Transverse colon (tissue), 4 donors: ENCODE data around the gene TAF6L. TPM values are rescaled to one million over a fixed set of nuclear protein-coding genes. Genes with fewer than 3 reads are reported as not detected.

Experiments
- DNase-seq: peaks from one replicate; pipeline ENCODE4 v3.0.0-alpha.2; 2019
- H3K27ac ChIP-seq, 4 donors: fragments of 200-600 bp; sonication (generic); 2 replicates each; pipeline ENCODE4 v1.5.1; 2016 to 2018; ENCODE audit warnings: inconsistent platforms in 4 of 4
- H3K27me3 ChIP-seq: fragments of 200-600 bp; sonication (generic); 2 replicates; pipeline ENCODE4 v1.5.1; 2017; ENCODE audit warnings: inconsistent platforms
- H3K36me3 ChIP-seq, 4 donors: fragments of 200-600 bp; sonication (generic); 2 replicates each; pipeline ENCODE4 v1.5.1; 2017 to 2019; ENCODE audit warnings: inconsistent platforms in 4 of 4
- H3K4me1 ChIP-seq, 4 donors: fragments of 200-600 bp; sonication (generic); 2 replicates each; pipeline ENCODE4 v1.5.1; 2017 to 2020; ENCODE audit warnings: inconsistent platforms in 4 of 4
- H3K4me3 ChIP-seq, 4 donors: fragments of 200-600 bp; sonication (generic); 1 replicate in 1 of 4; 2 replicates in 3 of 4; pipeline versions ENCODE4 v1.5.1 to v1.6.1; 2017 to 2019; ENCODE audit warnings: inconsistent platforms in 4 of 4
- H3K9me3 ChIP-seq, 2 donors: fragments of 200-600 bp; sonication (generic); 2 replicates each; pipeline ENCODE4 v1.5.1; 2017 to 2019; ENCODE audit warnings: inconsistent platforms in 2 of 2
- CTCF ChIP-seq, 5 experiments: fragments of 200-600 bp in 3 of 5; fragments of 450-650 bp in 2 of 5; sonication (generic) in 3 of 5; IDR thresholded peaks; 1 replicate in 2 of 5; 2 replicates in 3 of 5; pipeline ENCODE4 v1.5.1; 2016 to 2017; ENCODE audit warnings: antibody characterized with exemption in 5 of 5, inconsistent platforms in 3 of 5, mild to moderate bottlenecking in 2 of 5, moderate library complexity in 1 of 5
- EP300 ChIP-seq: sonication (generic); formaldehyde crosslinking; IDR thresholded peaks from one replicate; pipeline ENCODE4 v1.6.1; 2017; ENCODE audit warnings: antibody characterized with exemption, low read depth
- POLR2A ChIP-seq: fragments of 450-650 bp; IDR thresholded peaks from one replicate; pipeline ENCODE4 v1.6.1; 2016; ENCODE audit warnings: antibody characterized with exemption, mild to moderate bottlenecking, moderate library complexity
- POLR2AphosphoS5 ChIP-seq, 3 donors: sonication (generic); formaldehyde crosslinking; IDR thresholded peaks; one replicate each; pipeline ENCODE4 v1.6.1; 2016; ENCODE audit warnings: antibody characterized with exemption in 3 of 3
- WGBS, 2 donors: methylation state at CpG; one replicate each; pipeline ENCODE4 v1.1.5; 2018; ENCODE audit warnings: low coverage in 1 of 2; 5-methylcytosine and 5-hydroxymethylcytosine counted together
- in situ Hi-C, 4 donors: fragments of 200-750 bp; cut with MboI; loops; one replicate each; pipeline versions ENCODE4 v1.15.0 to v1.15.1; 2017; ENCODE audit warnings: low sequenced_read_pairs in 3 of 4, low pct_ligation_motif_present in 1 of 4, low pct_unique_long_range_greater_than_20kb in 1 of 4
- intact Hi-C: fragments of 100-400 bp; cut with DNase I; formaldehyde crosslinking; loops from one replicate; pipeline ENCODE4 v1.15.1; 2023; ENCODE audit warnings: low total_unique reads
- total RNA-seq, 4 donors: library from RNA; depleted of rRNA; stranded (reverse); fragments of >200 nt; gene quantifications; one replicate each; pipeline ENCODE4 v1.1.0, GENCODE V29; 2016

TAF6L gene
- total RNA-seq, 4 donors from 2014 or later = 18.9 to 234 (median 22.8) TPM

- H3K4me3 ChIP-seq = peak overlapping the region; percentile 73 to 96 (median 90)
- H3K27ac ChIP-seq = peak overlapping the region; percentile 97 to 99 (median 98)
- peaks cover 0 to 25% (median 13%) of the 10 kb centered on the region in 4 donors for H3K36me3 ChIP-seq
- no peak for DNase-seq
- H3K4me1 ChIP-seq = peaks cover 27 to 57% (median 37%) of the 10 kb centered on the region in 4 donors
- intact Hi-C loops = no loop called here
- no peaks in the 10 kb centered on the region for H3K27me3 ChIP-seq
- TF ChIP-seq EP300 (no peak), POLR2AphosphoS5 (IDR thresholded peaks at IDR 0.05) (no peak), CTCF (IDR thresholded peaks at IDR 0.05) (no peak), POLR2A (no peak)
- 0 to 1% methylated on average over 8 to 50 of the region's 51 CpGs for WGBS, 2 donors
- H3K9me3 ChIP-seq = no peaks in the 10 kb centered on the region
- in situ Hi-C loops = no loop called here
These were observed 44.9 kb upstream of the TAF6L start for GRCh38 chr11:62726156-62726914.

GRCh38 chr11:62726915-62727164 is 44.4 kb upstream of the TAF6L start:
- intact Hi-C loops = no loop called here
- in situ Hi-C loops = no loop called here
- DNase-seq = no peak
- H3K4me3 ChIP-seq = peak overlapping the region; percentile 73 to 96 (median 90)
- no peak for TF ChIP-seq POLR2AphosphoS5 (IDR thresholded peaks at IDR 0.05)
- no peak for TF ChIP-seq CTCF (IDR thresholded peaks at IDR 0.05)
- no peak for TF ChIP-seq POLR2A
- TF ChIP-seq EP300 = no peak
- WGBS, 2 donors = 0% methylated on average over 26 of the region's 37 CpGs; no CpG with 5 or more reads in 1 of the 2 donors
- no peaks in the 10 kb centered on the region for H3K27me3 ChIP-seq
- peaks cover 27 to 61% (median 39%) of the 10 kb centered on the region in 4 donors for H3K4me1 ChIP-seq
- H3K27ac ChIP-seq = peak overlapping the region; percentile 97 to 99 (median 98)
- H3K36me3 ChIP-seq = peaks cover 0 to 20% (median 9%) of the 10 kb centered on the region in 4 donors
- no peaks in the 10 kb centered on the region for H3K9me3 ChIP-seq

GRCh38 chr11:62727165-62727871 is 43.9 kb upstream of the TAF6L start, which contains the start of gene HNRNPUL2:
Gene HNRNPUL2, minus strand, starts transcription at chr11:62727457. Its CDS starts 301 bp downstream, at chr11:62727156.
- H3K9me3 ChIP-seq = no peaks in the 10 kb centered on the region
- peak within 1 kb of the TSS; percentile 73 to 96 (median 90) for H3K4me3 ChIP-seq
- H3K27me3 ChIP-seq = no peaks in the 10 kb centered on the region
- in situ Hi-C loops (no loop called here), intact Hi-C loops (no loop called here)
- TF ChIP-seq POLR2AphosphoS5 (IDR thresholded peaks at IDR 0.05) = peak; percentile 96 to 98 (median 97)
- peak; percentile 95 for TF ChIP-seq POLR2A
- no peak for TF ChIP-seq EP300
- no peak for TF ChIP-seq CTCF (IDR thresholded peaks at IDR 0.05)
- 0% methylated on average over 2 to 49 of the region's 72 CpGs for WGBS, 2 donors
- peak within 1 kb of the TSS; percentile 97 to 99 (median 98) for H3K27ac ChIP-seq
- DNase-seq = peak; percentile 99
- peaks cover 27 to 61% (median 39%) of the 10 kb centered on the region in 4 donors for H3K4me1 ChIP-seq
- H3K36me3 ChIP-seq = peaks cover 0 to 15% (median 7%) of the 10 kb centered on the region in 4 donors

- Histone ChIP-seq H3K36me3 (peaks cover 0 to 13% (median 4%) of the 10 kb centered on the region in 4 donors), H3K27me3 (no peaks in the 10 kb centered on the region), H3K4me3 (peak overlapping the region; percentile 64 to 96 (median 79)), H3K4me1 (peaks cover 27 to 65% (median 39%) of the 10 kb centered on the region in 4 donors), H3K27ac (peak overlapping the region; percentile 97 to 99 (median 98)), H3K9me3 (no peaks in the 10 kb centered on the region)
- in situ Hi-C loops (no loop called here), intact Hi-C loops (no loop called here)
- TF ChIP-seq POLR2AphosphoS5 (IDR thresholded peaks at IDR 0.05) (no peak), CTCF (IDR thresholded peaks at IDR 0.05) (no peak)
- 0 to 1% methylated on average over 7 to 20 of the region's 20 CpGs for WGBS, 2 donors
- DNase-seq = peak; percentile 89
These were observed 43.4 kb upstream of the TAF6L start for GRCh38 chr11:62727872-62728170.
